OCI-LY1 (cell line): ENCODE results near the gene SLC25A1.

Experiments used
- EZH2 ChIP-seq: fragments of 200-600 bp; sonication (generic), shearing (Covaris generic); IDR thresholded peaks from 2 replicates; pipeline ENCODE4 v1.8.0; 2017; ENCODE audit warnings: borderline replicate concordance, mixed run types, mild to moderate bottlenecking, antibody characterized with exemption, low read length, moderate library complexity, mixed read lengths
- TF ChIP-seq, protein P1 (sequence below): fragments of 200-600 bp; sonication (generic), shearing (Covaris generic); IDR thresholded peaks from 2 replicates; pipeline ENCODE4 v1.5.1; 2017; ENCODE audit warnings: mild to moderate bottlenecking, antibody characterized with exemption, low read length, moderate library complexity, mixed read lengths

DNA sequence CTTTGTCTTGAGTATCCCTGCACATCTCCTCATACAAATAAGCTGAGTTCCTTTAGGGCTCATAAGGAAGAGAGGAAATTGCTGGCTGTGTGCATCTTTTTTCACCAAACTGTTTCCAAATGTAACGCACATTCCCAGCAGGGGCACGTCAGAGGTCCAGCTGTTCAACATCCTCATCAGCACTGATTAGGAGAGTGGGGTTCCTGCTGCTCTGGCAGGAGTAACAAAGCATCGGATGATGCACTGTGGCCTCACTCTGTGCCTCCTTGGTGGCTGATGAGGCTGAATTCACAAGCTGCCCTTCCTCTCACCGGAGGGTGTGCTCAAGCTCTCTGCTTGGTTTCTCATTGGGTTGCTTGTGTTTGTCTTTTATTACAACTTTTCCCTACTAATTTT is 35.5 kb upstream of the SLC25A1 start:
- TF ChIP-seq, protein P1, sequence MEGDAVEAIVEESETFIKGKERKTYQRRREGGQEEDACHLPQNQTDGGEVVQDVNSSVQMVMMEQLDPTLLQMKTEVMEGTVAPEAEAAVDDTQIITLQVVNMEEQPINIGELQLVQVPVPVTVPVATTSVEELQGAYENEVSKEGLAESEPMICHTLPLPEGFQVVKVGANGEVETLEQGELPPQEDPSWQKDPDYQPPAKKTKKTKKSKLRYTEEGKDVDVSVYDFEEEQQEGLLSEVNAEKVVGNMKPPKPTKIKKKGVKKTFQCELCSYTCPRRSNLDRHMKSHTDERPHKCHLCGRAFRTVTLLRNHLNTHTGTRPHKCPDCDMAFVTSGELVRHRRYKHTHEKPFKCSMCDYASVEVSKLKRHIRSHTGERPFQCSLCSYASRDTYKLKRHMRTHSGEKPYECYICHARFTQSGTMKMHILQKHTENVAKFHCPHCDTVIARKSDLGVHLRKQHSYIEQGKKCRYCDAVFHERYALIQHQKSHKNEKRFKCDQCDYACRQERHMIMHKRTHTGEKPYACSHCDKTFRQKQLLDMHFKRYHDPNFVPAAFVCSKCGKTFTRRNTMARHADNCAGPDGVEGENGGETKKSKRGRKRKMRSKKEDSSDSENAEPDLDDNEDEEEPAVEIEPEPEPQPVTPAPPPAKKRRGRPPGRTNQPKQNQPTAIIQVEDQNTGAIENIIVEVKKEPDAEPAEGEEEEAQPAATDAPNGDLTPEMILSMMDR = no peak
- no peak for TF ChIP-seq EZH2
